ENCODE measurements around the gene ABCA12. TPM values are rescaled to one million over a fixed set of nuclear protein-coding genes. Genes with fewer than 3 reads are reported as not detected.

Gene ABCA12
- polyA plus RNA-seq, 2 of the 4 experiments (the other 2 are of a cell fraction), result 0.32 to 1.1 TPM

DNA sequence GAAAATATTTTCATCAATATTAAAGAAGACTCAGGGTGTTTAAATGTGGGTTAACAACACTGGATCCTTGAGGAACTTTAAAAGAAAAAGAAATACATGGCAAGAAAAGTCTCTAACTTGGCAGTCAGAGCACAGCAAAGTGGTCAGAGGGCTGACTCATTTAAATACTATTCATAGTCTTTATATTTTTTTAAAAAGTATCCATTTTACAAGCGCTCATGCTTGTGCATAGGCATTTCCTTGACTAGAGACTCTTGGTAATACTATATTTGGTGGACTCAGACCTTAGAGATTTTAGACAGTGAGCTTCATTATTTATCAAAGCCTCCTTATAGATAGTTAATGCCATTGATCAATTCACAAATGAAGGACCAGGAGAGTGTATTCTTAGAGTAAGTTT lies 110.2 kb downstream of the ABCA12 start:
- Histone ChIP-seq H3K9me3 (no peaks in the 10 kb centered on the region), H3K4me3 (no peak overlapping the region), H3K4me2 (no peak overlapping the region), H3K27ac (no peak overlapping the region), H3K4me1 (no peaks in the 10 kb centered on the region)
- WGBS (ENCODE audit: missing lambda C conversion rate), result 51% methylated on average over 1 of the region's 1 CpG
- ChIA-PET POLR2A (no interaction called here), CTCF (interaction anchor here (0.6 kb wide), 1 partner anchor 352 kb away, joined by 3 read pairs; no protein-coding TSS in a partner anchor)
- no peak for FAIRE-seq
- ATAC-seq, result no peak
- no peak for TF ChIP-seq NFE2L2 (conservative IDR thresholded peaks at IDR 0.05; ENCODE audit: low read length)
- DNase-seq (ENCODE audit: low read depth in 1 of 2, low spot score in 1 of 2), result no peak

DNA sequence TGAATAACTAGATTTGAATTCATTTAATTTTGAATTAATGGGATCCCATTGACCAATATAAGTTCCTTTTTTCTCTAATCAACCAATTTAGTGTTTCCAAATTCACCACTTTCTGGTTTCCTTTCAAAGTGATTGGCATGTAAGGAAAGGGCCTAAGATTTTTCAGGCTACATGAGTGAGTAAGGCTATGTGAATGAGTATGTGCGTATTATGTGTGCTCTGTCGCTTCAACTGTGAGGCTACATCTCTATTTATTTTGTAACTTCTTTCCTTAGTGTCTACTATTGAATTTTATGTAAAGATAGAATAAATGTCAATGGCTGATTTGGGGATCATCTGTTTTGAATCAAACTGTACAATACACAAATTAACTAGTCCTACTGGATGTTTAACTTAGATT lies 110.6 kb downstream of the ABCA12 start:
- POLR2A ChIA-PET, result no interaction called here
- no peak for FAIRE-seq
- CTCF ChIA-PET, result interaction anchor here (0.6 kb wide), 1 partner anchor 352 kb away, joined by 3 read pairs; no protein-coding TSS in a partner anchor

DNA sequence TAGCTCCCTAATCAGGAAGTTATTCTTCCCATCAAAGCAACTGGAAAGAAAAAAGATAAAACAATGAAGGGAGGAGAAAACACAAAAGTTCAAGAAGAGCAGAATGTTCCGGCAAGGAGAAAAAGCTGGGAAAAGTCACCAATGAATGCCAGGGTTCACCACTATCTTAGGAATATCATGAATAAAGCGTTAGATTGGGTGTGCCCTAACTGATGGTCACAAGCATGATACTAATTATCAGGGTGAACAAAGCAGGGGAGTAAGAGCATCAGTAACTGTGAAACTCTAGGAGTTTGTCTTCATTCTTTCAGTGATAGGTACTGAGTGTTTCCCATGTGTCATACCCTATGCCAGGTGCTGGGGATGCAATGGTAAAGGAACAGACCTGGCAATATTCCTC lies 115.5 kb downstream of the ABCA12 start:
- Histone ChIP-seq H3K4me1 (no peaks in the 10 kb centered on the region), H3K4me3 (no peak overlapping the region), H3K27ac (no peak overlapping the region), H3K9me3 (no peaks in the 10 kb centered on the region), H3K4me2 (no peak overlapping the region)
- POLR2A ChIA-PET, result no interaction called here
- 70% methylated on average over 2 of the region's 2 CpGs for WGBS (ENCODE audit: missing lambda C conversion rate)
- CTCF ChIA-PET, result no interaction called here
- no peak for DNase-seq (ENCODE audit: low read depth in 1 of 2, low spot score in 1 of 2)
- FAIRE-seq, result no peak
- ATAC-seq, result no peak
- TF ChIP-seq, protein P1, sequence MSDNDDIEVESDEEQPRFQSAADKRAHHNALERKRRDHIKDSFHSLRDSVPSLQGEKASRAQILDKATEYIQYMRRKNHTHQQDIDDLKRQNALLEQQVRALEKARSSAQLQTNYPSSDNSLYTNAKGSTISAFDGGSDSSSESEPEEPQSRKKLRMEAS (IDR thresholded peaks at IDR 0.05), result no peak
- TF ChIP-seq, protein P2, sequence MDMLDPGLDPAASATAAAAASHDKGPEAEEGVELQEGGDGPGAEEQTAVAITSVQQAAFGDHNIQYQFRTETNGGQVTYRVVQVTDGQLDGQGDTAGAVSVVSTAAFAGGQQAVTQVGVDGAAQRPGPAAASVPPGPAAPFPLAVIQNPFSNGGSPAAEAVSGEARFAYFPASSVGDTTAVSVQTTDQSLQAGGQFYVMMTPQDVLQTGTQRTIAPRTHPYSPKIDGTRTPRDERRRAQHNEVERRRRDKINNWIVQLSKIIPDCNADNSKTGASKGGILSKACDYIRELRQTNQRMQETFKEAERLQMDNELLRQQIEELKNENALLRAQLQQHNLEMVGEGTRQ (IDR thresholded peaks at IDR 0.05), result no peak
- TF ChIP-seq RCOR1 (IDR thresholded peaks at IDR 0.05; ENCODE audit: low read depth, low read length) (no peak), MYC (IDR thresholded peaks at IDR 0.05; ENCODE audit: borderline replicate concordance, low read length) (no peak), HOXB5 (CRISPR knock-in tag; IDR thresholded peaks at IDR 0.05) (no peak), ZSCAN20 (CRISPR knock-in tag; IDR thresholded peaks at IDR 0.05) (no peak), EP300 (IDR thresholded peaks at IDR 0.05) (no peak), CBX2 (IDR thresholded peaks at IDR 0.05; ENCODE audit: borderline replicate concordance, low read depth) (no peak), HEYL (CRISPR knock-in tag; IDR thresholded peaks at IDR 0.05) (no peak), NPAS2 (CRISPR knock-in tag; IDR thresholded peaks at IDR 0.05; ENCODE audit: borderline replicate concordance) (no peak), TFCP2L1 (CRISPR knock-in tag; IDR thresholded peaks at IDR 0.05) (no peak), RFX5 (IDR thresholded peaks at IDR 0.05) (no peak), GATA3 (IDR thresholded peaks at IDR 0.05; ENCODE audit: borderline replicate concordance) (no peak)
- TF ChIP-seq, protein P3, sequence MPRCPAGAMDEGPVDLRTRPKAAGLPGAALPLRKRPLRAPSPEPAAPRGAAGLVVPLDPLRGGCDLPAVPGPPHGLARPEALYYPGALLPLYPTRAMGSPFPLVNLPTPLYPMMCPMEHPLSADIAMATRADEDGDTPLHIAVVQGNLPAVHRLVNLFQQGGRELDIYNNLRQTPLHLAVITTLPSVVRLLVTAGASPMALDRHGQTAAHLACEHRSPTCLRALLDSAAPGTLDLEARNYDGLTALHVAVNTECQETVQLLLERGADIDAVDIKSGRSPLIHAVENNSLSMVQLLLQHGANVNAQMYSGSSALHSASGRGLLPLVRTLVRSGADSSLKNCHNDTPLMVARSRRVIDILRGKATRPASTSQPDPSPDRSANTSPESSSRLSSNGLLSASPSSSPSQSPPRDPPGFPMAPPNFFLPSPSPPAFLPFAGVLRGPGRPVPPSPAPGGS (IDR thresholded peaks at IDR 0.05), result no peak

More for the DNA sequence above, 110.6 kb downstream of the ABCA12 start:
- TF ChIP-seq EHF (CRISPR knock-in tag; IDR thresholded peaks at IDR 0.05), result no peak
- TF ChIP-seq ZFP36 (IDR thresholded peaks at IDR 0.05; ENCODE audit: borderline replicate concordance, partially characterized antibody), result no peak
- TF ChIP-seq CHD2 (IDR thresholded peaks at IDR 0.05; ENCODE audit: low read length, partially characterized antibody), result no peak
- no peak for TF ChIP-seq SREBF2 (IDR thresholded peaks at IDR 0.05)
- TF ChIP-seq JUNB (IDR thresholded peaks at IDR 0.05), result no peak
- TF ChIP-seq ESRRA (IDR thresholded peaks at IDR 0.05; ENCODE audit: borderline replicate concordance, low read length), result no peak
- TF ChIP-seq RNF2 (IDR thresholded peaks at IDR 0.05; ENCODE audit: borderline replicate concordance, low read depth), result no peak
- no peak for TF ChIP-seq JUN (IDR thresholded peaks at IDR 0.05)
- no peak for TF ChIP-seq TP53 (CRISPR knock-in tag; IDR thresholded peaks at IDR 0.05)
- TF ChIP-seq, protein P4, sequence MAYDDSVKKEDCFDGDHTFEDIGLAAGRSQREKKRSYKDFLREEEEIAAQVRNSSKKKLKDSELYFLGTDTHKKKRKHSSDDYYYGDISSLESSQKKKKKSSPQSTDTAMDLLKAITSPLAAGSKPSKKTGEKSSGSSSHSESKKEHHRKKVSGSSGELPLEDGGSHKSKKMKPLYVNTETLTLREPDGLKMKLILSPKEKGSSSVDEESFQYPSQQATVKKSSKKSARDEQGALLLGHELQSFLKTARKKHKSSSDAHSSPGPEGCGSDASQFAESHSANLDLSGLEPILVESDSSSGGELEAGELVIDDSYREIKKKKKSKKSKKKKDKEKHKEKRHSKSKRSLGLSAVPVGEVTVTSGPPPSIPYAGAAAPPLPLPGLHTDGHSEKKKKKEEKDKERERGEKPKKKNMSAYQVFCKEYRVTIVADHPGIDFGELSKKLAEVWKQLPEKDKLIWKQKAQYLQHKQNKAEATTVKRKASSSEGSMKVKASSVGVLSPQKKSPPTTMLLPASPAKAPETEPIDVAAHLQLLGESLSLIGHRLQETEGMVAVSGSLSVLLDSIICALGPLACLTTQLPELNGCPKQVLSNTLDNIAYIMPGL (CRISPR knock-in tag; IDR thresholded peaks at IDR 0.05; ENCODE audit: borderline replicate concordance), result no peak
- no peak for TF ChIP-seq ZNF302 (CRISPR knock-in tag; IDR thresholded peaks at IDR 0.05)
- TF ChIP-seq, protein P5, sequence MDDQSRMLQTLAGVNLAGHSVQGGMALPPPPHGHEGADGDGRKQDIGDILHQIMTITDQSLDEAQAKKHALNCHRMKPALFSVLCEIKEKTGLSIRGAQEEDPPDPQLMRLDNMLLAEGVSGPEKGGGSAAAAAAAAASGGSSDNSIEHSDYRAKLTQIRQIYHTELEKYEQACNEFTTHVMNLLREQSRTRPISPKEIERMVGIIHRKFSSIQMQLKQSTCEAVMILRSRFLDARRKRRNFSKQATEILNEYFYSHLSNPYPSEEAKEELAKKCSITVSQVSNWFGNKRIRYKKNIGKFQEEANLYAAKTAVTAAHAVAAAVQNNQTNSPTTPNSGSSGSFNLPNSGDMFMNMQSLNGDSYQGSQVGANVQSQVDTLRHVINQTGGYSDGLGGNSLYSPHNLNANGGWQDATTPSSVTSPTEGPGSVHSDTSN (IDR thresholded peaks at IDR 0.05), result no peak
- TF ChIP-seq, protein P6, sequence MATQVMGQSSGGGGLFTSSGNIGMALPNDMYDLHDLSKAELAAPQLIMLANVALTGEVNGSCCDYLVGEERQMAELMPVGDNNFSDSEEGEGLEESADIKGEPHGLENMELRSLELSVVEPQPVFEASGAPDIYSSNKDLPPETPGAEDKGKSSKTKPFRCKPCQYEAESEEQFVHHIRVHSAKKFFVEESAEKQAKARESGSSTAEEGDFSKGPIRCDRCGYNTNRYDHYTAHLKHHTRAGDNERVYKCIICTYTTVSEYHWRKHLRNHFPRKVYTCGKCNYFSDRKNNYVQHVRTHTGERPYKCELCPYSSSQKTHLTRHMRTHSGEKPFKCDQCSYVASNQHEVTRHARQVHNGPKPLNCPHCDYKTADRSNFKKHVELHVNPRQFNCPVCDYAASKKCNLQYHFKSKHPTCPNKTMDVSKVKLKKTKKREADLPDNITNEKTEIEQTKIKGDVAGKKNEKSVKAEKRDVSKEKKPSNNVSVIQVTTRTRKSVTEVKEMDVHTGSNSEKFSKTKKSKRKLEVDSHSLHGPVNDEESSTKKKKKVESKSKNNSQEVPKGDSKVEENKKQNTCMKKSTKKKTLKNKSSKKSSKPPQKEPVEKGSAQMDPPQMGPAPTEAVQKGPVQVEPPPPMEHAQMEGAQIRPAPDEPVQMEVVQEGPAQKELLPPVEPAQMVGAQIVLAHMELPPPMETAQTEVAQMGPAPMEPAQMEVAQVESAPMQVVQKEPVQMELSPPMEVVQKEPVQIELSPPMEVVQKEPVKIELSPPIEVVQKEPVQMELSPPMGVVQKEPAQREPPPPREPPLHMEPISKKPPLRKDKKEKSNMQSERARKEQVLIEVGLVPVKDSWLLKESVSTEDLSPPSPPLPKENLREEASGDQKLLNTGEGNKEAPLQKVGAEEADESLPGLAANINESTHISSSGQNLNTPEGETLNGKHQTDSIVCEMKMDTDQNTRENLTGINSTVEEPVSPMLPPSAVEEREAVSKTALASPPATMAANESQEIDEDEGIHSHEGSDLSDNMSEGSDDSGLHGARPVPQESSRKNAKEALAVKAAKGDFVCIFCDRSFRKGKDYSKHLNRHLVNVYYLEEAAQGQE (IDR thresholded peaks at IDR 0.05), result no peak
- TF ChIP-seq, protein P1 (IDR thresholded peaks at IDR 0.05), result no peak
- DNase-seq (ENCODE audit: low read depth in 1 of 2, low spot score in 1 of 2) (no peak), ATAC-seq (no peak)
- H3K4me3 ChIP-seq, result no peak overlapping the region
- H3K27ac ChIP-seq, result no peak overlapping the region
- no peak overlapping the region for H3K4me2 ChIP-seq
- WGBS (ENCODE audit: missing lambda C conversion rate), result 42% methylated on average over 2 of the region's 2 CpGs
- no peaks in the 10 kb centered on the region for H3K4me1 ChIP-seq
- no peaks in the 10 kb centered on the region for H3K9me3 ChIP-seq
